Medulla oblongata (tissue), 1 donor: Measurements from ENCODE around the gene ELL2.
"Not testable (repeated sequence)": the region's sequence is repeated elsewhere in the genome, so short reads cannot be mapped to it uniquely, and the experiment has no call there.

Experiments used
- DNase-seq: peaks from one replicate; pipeline ENCODE4 v3.0.0-alpha.2; 2015; ENCODE audit errors: extremely low spot score

ELL2 gene

DNA sequence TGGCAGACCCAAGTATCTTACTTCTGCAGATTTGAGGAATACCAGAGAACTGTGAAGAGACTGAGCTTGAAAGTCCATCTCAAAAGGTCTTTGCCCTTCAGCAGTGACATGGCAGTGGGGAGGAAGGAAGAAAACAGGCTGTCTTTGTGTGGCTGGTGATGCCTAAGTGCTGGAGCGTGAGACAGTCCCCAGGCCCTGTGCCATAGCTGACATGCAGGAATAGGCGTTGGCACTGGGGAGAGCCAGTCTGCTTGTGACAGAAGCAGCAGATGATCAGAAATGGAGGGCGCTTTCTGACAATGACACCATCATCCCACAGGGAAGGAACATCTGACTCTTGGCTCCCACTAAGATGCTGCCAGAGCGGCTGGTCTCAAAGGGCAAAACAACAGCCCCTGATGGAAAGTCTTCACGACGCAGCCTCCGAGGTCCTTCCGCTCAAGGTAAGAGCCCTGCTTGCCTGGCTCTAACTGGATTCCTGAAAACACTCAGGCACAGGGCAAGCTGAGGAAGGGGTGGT, 123.6 kb downstream of the ELL2 start:
- DNase-seq, result peak; percentile 61

DNA sequence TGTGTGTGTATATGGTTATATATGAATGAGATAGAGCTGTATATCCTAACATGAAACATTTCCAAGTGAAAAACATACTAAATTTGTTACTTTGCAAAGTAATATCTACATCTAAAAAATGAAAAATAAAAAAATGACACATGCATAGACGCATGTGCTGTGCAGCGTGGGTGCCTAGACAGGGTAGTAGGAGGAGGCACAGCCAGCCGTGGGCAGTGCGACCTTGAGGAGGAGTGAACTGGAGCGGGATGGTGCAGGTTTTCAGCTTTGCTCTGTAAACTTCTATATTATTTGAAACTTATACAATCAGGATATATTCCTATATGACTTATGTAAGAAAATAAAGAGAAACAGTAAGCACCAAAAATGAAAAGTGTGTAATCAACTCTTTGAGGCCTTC, 124.2 kb downstream of the ELL2 start:
- DNase-seq, result no peak

DNA sequence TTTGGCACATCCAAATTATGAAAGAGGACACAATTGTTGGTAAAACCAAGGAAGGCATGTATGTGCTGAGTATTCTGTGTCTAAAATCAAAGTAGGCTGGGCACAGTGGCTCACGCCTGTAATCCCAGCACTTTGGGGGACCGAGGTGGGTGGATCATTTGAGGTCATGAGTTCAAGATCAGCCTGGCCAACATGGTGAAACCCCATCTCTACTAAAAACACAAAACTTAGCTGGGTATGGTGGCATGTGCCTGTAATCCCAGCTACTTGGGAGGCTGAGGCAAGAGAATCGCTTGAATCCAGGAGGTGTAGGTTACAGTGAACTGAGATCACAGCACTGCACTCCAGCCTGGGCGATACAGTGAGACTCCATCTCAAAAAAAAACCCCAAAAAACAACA, 124.7 kb downstream of the ELL2 start:
- not testable (repeated sequence) for DNase-seq

DNA sequence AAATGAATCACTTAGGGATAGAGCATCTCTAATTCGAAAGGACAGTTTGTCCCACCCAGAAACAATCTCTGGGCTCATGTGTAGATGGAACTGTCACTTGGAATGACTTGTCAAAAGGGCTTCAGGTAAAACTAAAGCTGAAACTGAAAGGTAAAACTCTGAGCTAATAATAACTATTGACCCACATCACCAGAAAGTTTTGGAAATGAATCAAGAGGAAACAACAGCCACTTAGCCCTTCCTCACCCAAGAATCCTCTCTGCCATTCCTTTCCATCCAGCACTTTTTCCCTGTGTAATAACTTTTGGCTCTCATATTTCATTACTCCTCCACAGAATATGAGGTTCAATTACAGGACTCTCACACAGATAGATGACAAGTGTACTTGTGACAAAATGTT, 125.1 kb downstream of the ELL2 start:
- DNase-seq, result no peak

DNA sequence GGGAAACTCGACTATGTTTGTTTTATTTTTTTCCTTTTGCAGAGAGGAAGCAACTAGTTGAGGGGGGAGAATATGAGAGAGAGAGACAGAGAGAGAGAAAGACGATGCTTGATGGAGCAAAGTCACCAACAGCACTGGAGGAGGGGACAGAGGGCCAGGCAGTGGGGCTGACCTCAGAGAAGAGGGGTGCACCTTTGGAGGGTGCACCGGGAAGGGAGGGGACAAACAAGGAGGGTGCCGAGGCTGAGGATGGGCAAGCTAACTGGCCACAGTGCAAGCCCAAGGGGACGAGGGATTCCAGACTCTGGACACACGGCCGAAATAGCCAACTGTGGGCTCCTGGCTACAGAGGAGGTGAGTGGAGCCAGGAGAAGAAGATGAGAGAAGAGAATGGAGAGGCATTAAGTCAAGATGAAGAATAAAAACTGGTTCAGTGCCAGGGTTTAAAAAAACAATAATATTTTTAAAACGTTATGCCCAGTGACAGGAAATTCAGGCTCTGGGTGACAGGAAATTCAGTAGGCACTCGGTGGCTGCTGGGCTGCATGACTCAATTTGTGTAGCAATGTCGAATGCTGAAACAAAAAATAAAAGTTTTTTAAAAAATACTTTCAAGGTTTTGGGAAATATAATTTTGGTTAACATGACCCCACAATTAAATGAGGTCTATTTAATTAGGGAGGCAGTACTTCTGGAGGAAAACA, 125.8 kb downstream of the ELL2 start:
- no peak for DNase-seq
